ENCODE data around the gene MKLN1. TPM values are rescaled to one million over a fixed set of nuclear protein-coding genes. Genes with fewer than 3 reads are reported as not detected.

MKLN1 gene
- total RNA-seq, 2 donors from 2014 or later = 44.9 to 49.6 TPM

DNA sequence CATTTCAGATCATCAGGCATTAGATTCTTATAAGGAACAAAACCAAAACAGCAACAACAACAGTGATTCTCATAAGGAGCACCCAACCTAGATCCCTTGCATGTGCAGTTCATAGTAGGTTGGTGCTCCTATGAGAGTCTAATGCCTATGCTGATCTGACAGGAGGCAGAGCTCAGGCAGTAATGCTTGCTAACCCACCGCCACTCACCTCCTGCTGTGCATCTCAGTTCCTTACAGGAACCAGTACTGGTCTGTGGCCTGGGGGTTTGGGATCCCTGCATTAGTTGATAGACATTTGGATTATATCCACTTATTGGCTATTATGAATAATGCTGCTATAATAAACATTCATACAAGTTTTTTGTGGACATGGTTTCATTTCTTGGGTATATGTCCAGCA is 14.0 kb downstream of the MKLN1 start:
- H3K4me3 Mint-ChIP-seq = no peak overlapping the region
- peaks cover 11 to 21% of the 10 kb centered on the region in 2 donors for H3K36me3 Mint-ChIP-seq (ENCODE audit: insufficient read depth in 2 of 2)
- ATAC-seq (replicated peaks in 1 of 2) (no peak), DNase-seq (no peak)
- H3K4me1 Mint-ChIP-seq (ENCODE audit: low read depth) = peaks cover 53% of the 10 kb centered on the region
- peaks cover 4 to 6% of the 10 kb centered on the region in 2 donors for H3K9me3 Mint-ChIP-seq
- H3K27ac Mint-ChIP-seq = no peak overlapping the region
- H3K27me3 Mint-ChIP-seq (ENCODE audit: low read depth) = no peaks in the 10 kb centered on the region

DNA sequence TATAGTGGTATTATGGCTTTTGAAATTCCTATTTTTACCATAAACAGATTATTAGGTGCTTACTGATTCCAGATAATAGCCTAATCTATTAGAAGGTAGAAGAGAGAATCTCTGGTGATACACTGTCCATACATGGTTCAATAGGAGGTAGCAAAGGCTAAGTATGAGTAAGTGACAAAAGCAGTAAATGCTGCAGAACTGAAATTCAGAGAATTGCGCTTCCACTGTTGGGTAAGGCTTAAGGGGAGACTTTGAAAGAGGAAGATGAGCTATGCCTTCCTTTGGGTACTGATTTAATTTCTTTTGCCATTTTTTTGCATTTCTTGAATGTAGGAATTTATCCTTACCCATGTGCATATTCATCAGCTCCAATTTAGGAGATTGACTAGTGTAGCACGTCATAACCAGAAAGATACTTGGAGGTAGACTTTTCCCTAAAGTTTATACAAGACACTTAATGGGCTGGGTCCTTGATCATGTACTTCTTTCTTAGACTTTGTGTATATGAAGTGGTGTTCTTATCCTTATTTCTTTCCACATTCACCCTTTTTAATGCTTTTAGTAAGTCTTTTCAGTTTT is 15.3 kb downstream of the MKLN1 start:
- no peak for ATAC-seq (replicated peaks in 1 of 2)
- H3K27me3 Mint-ChIP-seq (ENCODE audit: low read depth) = no peaks in the 10 kb centered on the region

DNA sequence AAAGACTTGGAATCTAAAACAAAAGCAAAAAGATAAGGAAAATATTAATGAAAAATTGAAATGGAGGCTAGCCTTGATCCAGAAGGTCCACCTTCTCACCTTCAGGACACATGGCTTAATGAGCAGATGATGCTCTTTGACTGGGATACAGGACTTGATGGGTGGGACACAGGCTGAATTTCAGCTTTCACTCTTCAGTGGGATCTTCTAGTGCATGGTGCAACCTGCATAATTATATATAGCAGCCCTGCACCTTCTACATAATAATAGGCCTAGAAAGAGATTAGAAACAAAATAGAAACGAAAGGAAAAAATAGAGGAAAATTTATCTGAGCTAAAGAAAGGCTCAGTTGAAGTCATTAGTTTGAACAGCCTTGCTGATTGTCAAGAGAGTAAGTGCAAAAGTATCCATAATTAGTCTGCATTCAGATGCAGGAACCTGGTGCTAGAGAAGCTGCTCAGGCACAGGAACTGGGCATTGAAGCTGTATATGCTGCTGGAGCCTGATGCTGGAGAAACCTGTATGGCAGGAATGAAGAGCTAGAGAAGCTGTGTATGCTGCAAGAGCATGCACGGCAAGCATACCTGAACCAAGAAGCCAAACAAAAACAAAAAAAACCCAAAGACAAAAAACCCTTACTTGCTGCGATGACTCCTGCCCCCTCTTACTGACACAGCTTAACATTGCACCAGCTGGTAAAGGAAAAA is 19.4 kb downstream of the MKLN1 start:
- H3K4me1 Mint-ChIP-seq (ENCODE audit: low read depth) = peaks cover 43% of the 10 kb centered on the region
- no peak overlapping the region for H3K27ac Mint-ChIP-seq
- no peaks in the 10 kb centered on the region for H3K27me3 Mint-ChIP-seq (ENCODE audit: low read depth)
- no peak overlapping the region for H3K4me3 Mint-ChIP-seq
- DNase-seq (no peak), ATAC-seq (replicated peaks in 1 of 2) (no peak)
- no peaks in the 10 kb centered on the region for H3K36me3 Mint-ChIP-seq (ENCODE audit: insufficient read depth in 2 of 2)
- H3K9me3 Mint-ChIP-seq = no peaks in the 10 kb centered on the region

More for the DNA sequence above, 15.3 kb downstream of the MKLN1 start:
- Mint-ChIP-seq H3K4me3 (no peak overlapping the region), H3K27ac (no peak overlapping the region), H3K36me3 (ENCODE audit: insufficient read depth in 2 of 2) (peaks cover 4 to 11% of the 10 kb centered on the region in 2 donors), H3K9me3 (peaks cover 0 to 1% of the 10 kb centered on the region in 2 donors), H3K4me1 (ENCODE audit: low read depth) (peaks cover 61% of the 10 kb centered on the region)
- DNase-seq = no peak

DNA sequence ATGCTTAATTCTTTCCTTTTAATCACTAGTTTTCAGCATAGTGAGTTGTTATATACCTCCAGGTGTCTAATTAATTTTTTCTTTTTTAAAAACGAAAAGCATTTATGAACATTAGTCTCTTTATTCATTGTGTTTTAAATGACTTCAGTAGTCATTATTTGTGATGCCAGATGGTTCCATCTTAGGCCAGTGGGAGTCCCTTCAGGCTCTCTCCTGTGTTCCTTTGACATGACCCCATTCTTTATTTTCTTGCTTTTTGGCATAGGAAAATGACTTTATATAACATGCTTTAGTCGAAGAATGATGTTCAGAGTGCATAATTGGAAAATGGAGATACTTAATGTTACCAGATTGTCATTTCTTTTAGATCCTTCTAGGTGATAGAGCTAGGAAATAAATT is 24.4 kb downstream of the MKLN1 start:
- H3K27ac Mint-ChIP-seq = no peak overlapping the region
- no peak for DNase-seq
- peaks cover 39% of the 10 kb centered on the region for H3K4me1 Mint-ChIP-seq (ENCODE audit: low read depth)
- no peaks in the 10 kb centered on the region for H3K27me3 Mint-ChIP-seq (ENCODE audit: low read depth)
- H3K36me3 Mint-ChIP-seq (ENCODE audit: insufficient read depth in 2 of 2) = peaks cover 0 to 2% of the 10 kb centered on the region in 2 donors
- H3K4me3 Mint-ChIP-seq = no peak overlapping the region
- no peak for ATAC-seq (replicated peaks in 1 of 2)
- no peaks in the 10 kb centered on the region for H3K9me3 Mint-ChIP-seq

DNA sequence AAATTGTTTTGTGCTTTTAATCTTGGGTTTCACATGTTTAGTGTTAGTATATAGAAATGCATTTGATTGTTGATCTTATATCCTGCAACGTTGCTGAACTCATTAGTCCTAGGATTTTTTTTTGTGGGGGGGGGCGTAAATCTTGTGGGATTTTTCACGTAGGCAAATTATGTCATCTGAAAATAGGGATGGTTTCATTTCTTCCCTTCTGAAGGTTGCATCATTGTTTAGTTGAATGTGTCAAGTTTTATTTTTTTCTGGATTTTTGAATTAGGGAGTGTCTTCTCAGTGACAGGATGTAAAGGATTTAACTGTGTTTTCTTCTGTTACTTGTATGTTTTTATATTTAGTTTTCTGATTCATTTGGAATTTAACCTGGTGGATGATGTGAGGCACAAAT is 26.7 kb downstream of the MKLN1 start:
- DNase-seq = no peak
- ATAC-seq (replicated peaks in 1 of 2) = no peak
- peaks cover 0 to 2% of the 10 kb centered on the region in 2 donors for H3K36me3 Mint-ChIP-seq (ENCODE audit: insufficient read depth in 2 of 2)
- no peaks in the 10 kb centered on the region for H3K9me3 Mint-ChIP-seq
- H3K27ac Mint-ChIP-seq = peak overlapping the region; percentile 3
- H3K27me3 Mint-ChIP-seq (ENCODE audit: low read depth) = no peaks in the 10 kb centered on the region
- H3K4me3 Mint-ChIP-seq = no peak overlapping the region
- peaks cover 51% of the 10 kb centered on the region for H3K4me1 Mint-ChIP-seq (ENCODE audit: low read depth)

DNA sequence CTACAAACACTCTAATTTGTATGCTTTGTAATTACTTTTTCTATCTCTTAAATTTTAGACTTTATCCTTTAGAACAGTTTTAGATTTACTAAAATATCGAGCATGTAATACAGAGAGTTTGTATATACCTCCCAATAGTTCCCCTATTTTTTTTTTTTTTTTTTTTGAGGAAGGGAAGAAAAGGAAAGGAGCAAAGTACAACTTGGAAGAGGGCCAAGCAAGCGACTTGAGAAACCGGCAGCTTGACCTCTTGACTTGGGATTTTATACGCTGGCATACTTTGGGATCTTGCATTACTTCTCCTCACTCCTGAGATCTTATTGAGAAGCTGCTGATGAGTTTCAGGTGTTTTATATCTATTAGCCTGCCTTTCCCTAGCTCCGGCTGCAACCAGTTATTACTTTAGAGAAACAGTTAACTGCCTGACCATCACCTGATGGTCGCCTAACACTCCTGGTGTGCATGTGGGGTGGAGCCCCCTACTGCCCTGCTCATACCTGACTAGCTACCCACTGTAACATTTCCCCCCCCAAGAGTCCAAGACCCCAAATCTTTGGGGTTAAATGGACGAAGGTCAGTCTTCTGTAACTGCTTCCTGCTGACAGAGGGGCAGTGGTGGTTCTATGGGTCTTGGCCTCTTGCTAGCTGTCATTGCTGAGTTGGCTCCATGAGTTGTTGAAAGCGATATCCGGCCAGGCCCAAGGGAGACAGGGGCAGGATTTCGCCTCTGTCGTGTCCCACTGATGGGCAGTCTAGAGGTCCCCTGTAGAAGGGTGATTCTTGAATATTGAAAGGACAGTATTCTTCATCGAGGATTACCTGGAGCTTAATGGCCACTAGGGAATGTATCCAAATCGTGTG is 28.5 kb downstream of the MKLN1 start:
- ATAC-seq (replicated peaks in 1 of 2) (no peak), DNase-seq (no peak)
- Mint-ChIP-seq H3K9me3 (no peaks in the 10 kb centered on the region), H3K36me3 (ENCODE audit: insufficient read depth in 2 of 2) (peaks cover 0 to 2% of the 10 kb centered on the region in 2 donors), H3K4me1 (ENCODE audit: low read depth) (peaks cover 64% of the 10 kb centered on the region), H3K27ac (no peak overlapping the region), H3K4me3 (no peak overlapping the region), H3K27me3 (ENCODE audit: low read depth) (no peaks in the 10 kb centered on the region)

DNA sequence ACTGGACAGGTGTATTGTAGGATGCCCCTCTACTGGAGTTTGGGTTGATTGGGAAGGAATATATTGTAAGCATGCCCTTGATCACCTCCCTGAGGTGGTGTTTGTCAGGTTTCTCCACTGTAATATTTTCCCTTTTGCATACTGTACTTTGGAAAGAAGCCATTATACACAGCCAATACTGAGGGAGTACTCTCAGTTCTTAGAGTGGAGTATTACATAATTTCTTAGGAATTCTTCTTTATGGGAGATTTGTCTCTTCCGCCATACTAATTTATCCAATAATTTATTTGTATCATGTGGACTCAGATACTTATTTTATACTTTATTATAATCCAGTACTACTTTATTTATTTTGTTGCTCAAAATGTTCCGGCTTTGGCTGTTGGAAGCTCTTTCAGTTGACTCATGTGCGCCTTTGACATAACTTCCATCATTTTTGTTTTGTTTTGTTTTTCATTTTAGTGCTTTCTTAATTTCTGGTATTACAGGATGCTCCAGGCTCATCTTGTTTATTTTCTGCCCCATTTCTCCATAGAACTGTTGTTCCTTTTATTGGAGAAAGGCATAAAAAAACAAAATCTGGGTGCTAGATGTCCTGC is 29.7 kb downstream of the MKLN1 start:
- DNase-seq = no peak
- Mint-ChIP-seq H3K27ac (no peak overlapping the region), H3K4me3 (no peak overlapping the region), H3K36me3 (ENCODE audit: insufficient read depth in 2 of 2) (peaks cover 0 to 2% of the 10 kb centered on the region in 2 donors), H3K4me1 (ENCODE audit: low read depth) (peaks cover 67% of the 10 kb centered on the region), H3K27me3 (ENCODE audit: low read depth) (no peaks in the 10 kb centered on the region), H3K9me3 (no peaks in the 10 kb centered on the region)
- ATAC-seq (replicated peaks in 1 of 2) = no peak

DNA sequence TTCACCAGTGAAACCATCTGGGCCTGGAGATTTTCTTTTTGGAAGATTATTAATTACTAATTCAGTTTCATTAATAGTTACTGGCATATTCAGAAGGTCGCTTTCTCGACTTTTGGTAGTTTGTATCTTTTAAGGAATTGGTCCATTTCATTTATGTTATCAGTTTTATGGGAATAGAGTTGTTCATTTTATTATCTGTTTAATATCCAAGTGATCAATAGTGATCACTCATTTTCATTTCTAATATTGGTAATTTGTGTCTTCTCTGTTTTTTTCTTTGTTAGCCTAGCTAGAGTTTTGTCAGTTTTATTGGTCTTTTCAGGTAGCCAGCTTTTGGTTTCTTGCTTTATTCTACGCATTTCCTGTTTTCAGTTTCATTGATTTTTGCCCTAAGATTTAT is 31.0 kb downstream of the MKLN1 start:
- no peaks in the 10 kb centered on the region for H3K9me3 Mint-ChIP-seq
- ATAC-seq (replicated peaks in 1 of 2) (no peak), DNase-seq (no peak)
- H3K27me3 Mint-ChIP-seq (ENCODE audit: low read depth) = no peaks in the 10 kb centered on the region
- no peaks in the 10 kb centered on the region for H3K36me3 Mint-ChIP-seq (ENCODE audit: insufficient read depth in 2 of 2)
- H3K27ac Mint-ChIP-seq = no peak overlapping the region
- peak overlapping the region in 1 of 2 donors; percentile 50 for H3K4me3 Mint-ChIP-seq
- H3K4me1 Mint-ChIP-seq (ENCODE audit: low read depth) = peaks cover 64% of the 10 kb centered on the region

DNA sequence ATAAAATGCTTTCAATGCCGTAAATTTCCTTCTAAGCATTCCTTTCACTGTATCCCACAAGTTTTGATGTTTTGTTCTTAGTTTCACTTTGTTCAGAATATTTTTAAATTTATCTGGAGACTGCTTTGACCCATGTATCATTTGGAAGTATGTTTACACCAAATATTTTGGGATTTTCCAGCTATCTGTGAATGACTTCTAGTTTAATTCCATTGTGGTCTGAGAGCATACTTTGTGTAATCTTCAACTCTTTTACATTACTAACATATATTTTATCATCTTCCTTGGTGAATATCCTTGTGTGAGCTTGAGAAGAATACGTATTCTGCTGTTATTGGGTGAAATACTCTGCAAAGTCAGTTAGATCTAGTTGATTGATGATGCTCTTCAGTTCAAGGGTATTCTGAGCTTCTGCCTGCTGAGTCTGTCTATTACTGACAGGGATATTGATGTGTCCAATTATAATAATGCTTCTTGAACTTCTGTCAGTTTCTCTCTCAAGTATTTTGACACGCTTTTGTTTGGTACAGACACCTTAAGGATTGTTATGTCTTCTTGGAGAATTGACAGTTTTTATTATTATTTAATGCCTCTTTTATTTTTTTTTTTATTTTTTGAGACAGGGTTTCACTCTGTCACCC is 31.6 kb downstream of the MKLN1 start:
- Mint-ChIP-seq H3K9me3 (no peaks in the 10 kb centered on the region), H3K27ac (no peak overlapping the region), H3K4me3 (peak overlapping the region in 1 of 2 donors; percentile 50), H3K4me1 (ENCODE audit: low read depth) (peaks cover 61% of the 10 kb centered on the region), H3K27me3 (ENCODE audit: low read depth) (no peaks in the 10 kb centered on the region), H3K36me3 (ENCODE audit: insufficient read depth in 2 of 2) (no peaks in the 10 kb centered on the region)
- ATAC-seq (replicated peaks in 1 of 2) (no peak), DNase-seq (no peak)

DNA sequence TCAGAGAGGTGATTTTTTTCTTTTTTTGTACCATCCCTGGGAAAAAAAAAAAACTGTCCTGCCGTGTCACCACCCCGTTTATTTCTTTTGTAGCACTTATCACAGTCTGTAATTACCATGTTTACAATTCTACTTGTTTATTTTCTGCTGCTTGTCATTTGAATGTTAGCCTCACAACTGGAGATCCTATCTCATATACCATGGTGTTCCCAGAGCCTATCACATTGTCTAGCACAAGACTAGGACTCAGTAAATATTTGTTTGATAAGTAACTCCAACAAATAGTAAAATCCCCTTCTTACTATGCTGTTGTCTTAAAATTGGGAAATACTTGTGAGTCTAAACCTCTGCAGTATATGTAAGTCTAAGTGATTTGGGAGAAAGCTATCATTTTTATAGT is 36.0 kb downstream of the MKLN1 start:
- Mint-ChIP-seq H3K27me3 (ENCODE audit: low read depth) (no peaks in the 10 kb centered on the region), H3K4me1 (ENCODE audit: low read depth) (peaks cover 82% of the 10 kb centered on the region), H3K4me3 (no peak overlapping the region), H3K27ac (peak overlapping the region; percentile 15), H3K36me3 (ENCODE audit: insufficient read depth in 2 of 2) (peaks cover 2% of the 10 kb centered on the region in 2 donors), H3K9me3 (peaks cover 2% of the 10 kb centered on the region in 2 donors)
- no peak for ATAC-seq (replicated peaks in 1 of 2)
- no peak for DNase-seq

DNA sequence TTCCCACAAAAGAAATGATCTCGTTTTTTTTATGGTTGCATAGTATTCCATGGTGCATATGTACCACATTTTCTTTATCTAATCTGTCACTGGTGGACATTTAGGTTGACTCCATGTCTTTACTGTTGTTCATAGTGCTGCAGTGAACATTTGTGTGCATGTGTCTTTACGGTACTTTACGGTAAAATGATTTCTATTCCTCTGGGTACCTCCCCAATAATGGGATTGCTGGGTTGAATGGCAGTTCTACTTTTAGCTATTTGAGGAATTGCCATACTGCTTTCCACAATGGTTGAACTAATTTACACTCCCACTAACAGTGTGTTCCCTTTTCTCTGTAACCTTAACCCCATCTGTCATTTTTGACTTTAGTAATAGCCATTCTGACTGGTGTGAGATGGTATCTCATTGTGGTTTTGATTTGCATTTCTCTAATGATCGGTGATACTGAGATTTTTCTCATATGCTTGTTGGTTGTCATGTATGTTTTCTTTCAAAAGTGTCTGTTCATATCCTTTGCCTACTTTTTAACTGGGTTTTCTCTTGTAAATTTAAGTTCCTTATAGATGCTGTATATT is 37.2 kb downstream of the MKLN1 start:
- peaks cover 2% of the 10 kb centered on the region in 2 donors for H3K9me3 Mint-ChIP-seq
- H3K4me1 Mint-ChIP-seq (ENCODE audit: low read depth) = peaks cover 85% of the 10 kb centered on the region
- DNase-seq = no peak
- no peaks in the 10 kb centered on the region for H3K27me3 Mint-ChIP-seq (ENCODE audit: low read depth)
- peak overlapping the region in 1 of 2 donors; percentile 18 for H3K4me3 Mint-ChIP-seq
- ATAC-seq (replicated peaks in 1 of 2) = peak; percentile 62 to 70
- H3K36me3 Mint-ChIP-seq (ENCODE audit: insufficient read depth in 2 of 2) = peaks cover 2% of the 10 kb centered on the region in 2 donors
- no peak overlapping the region for H3K27ac Mint-ChIP-seq

DNA sequence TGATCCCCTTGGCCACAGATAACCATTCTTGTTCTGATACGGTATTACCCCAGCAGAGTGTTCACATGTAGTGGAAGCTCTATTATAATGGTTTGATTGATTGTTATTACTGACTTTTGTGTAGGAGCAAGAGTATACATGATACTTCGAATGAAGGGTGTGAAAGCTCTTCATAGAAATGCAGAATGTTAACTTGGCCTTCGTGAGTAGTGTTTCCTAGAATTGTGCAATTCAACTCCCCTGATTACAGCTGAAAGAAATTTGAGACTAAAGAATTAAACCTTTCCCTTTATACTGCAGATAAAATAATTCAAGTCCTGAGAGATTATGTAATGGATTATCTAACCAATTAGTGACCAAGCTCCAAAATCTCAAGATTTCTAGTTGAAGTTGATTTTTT is 38.2 kb downstream of the MKLN1 start:
- H3K4me3 Mint-ChIP-seq = peak overlapping the region in 1 of 2 donors; percentile 12
- H3K36me3 Mint-ChIP-seq (ENCODE audit: insufficient read depth in 2 of 2) = peaks cover 2% of the 10 kb centered on the region in 2 donors
- H3K9me3 Mint-ChIP-seq = peaks cover 2% of the 10 kb centered on the region in 2 donors
- H3K27me3 Mint-ChIP-seq (ENCODE audit: low read depth) = no peaks in the 10 kb centered on the region
- DNase-seq (no peak), ATAC-seq (replicated peaks in 1 of 2) (no peak)
- no peak overlapping the region for H3K27ac Mint-ChIP-seq
- peaks cover 85% of the 10 kb centered on the region for H3K4me1 Mint-ChIP-seq (ENCODE audit: low read depth)

Measured in activated T-cell treated with anti-CD3 and anti-CD28 coated beads, Interleukin-2, amount 50 U/mL, for 72 hours (primary cell).